ENCODE measurements around the gene NYNRIN.
"Not testable (repeated sequence)": the region's sequence is repeated elsewhere in the genome, so short reads cannot be mapped to it uniquely, and the experiment has no call there.

Gene NYNRIN

GRCh38 chr14:24432259-24433131 is 33.7 kb downstream of the NYNRIN start:
- no peak for DNase-seq

GRCh38 chr14:24434036-24434435 is 35.2 kb downstream of the NYNRIN start:
- no peak for DNase-seq

- no peak for DNase-seq
Observed at GRCh38 chr14:24434676-24435075, 35.9 kb downstream of the NYNRIN start.

- DNase-seq = no peak
Observed at GRCh38 chr14:24435192-24435810, 36.5 kb downstream of the NYNRIN start.

GRCh38 chr14:24435998-24436354 is 37.2 kb downstream of the NYNRIN start:
- DNase-seq = no peak

GRCh38 chr14:24436355-24437019 is 37.7 kb downstream of the NYNRIN start:
- peak; percentile 74 for DNase-seq

- no peak for DNase-seq
Observed at GRCh38 chr14:24437020-24437735, 38.4 kb downstream of the NYNRIN start.

GRCh38 chr14:24437736-24438067 is 38.9 kb downstream of the NYNRIN start:
- DNase-seq = no peak

GRCh38 chr14:24438223-24439097 is 39.7 kb downstream of the NYNRIN start:
- no peak for DNase-seq

- no peak for DNase-seq
Observed at GRCh38 chr14:24439257-24439656, 40.5 kb downstream of the NYNRIN start.

- no peak for DNase-seq
Observed at GRCh38 chr14:24439830-24440605, 41.2 kb downstream of the NYNRIN start.

- no peak for DNase-seq
Observed at GRCh38 chr14:24440606-24441399, 42.0 kb downstream of the NYNRIN start.

GRCh38 chr14:24441485-24441884 is 42.7 kb downstream of the NYNRIN start:
- DNase-seq = no peak

GRCh38 chr14:24441904-24442239 is 43.1 kb downstream of the NYNRIN start:
- no peak for DNase-seq

GRCh38 chr14:24442240-24443052 is 43.6 kb downstream of the NYNRIN start, which contains the start of gene SDR39U1:
Gene SDR39U1 (minus strand): TSS chr14:24442776. CDS start chr14:24442769, 7 bp downstream.
- DNase-seq = peak; percentile 99

- DNase-seq = no peak
Observed at GRCh38 chr14:24443053-24443665, 44.4 kb downstream of the NYNRIN start.

GRCh38 chr14:24450828-24451227 is 52.0 kb downstream of the NYNRIN start:
- DNase-seq = not testable (repeated sequence)

- DNase-seq = no peak
Observed at GRCh38 chr14:24456980-24457379, 58.2 kb downstream of the NYNRIN start.

- DNase-seq = no peak
Observed at GRCh38 chr14:24458736-24459135, 59.9 kb downstream of the NYNRIN start.
